H9 (cell line): ENCODE data around the gene EDNRA. TPM values are rescaled to one million over a fixed set of nuclear protein-coding genes. Genes with fewer than 3 reads are reported as not detected.

Experiments used
- DNase-seq: peaks from one replicate; pipeline ENCODE4 v3.0.0-alpha.2; 2017
- H2AFZ ChIP-seq: one replicate; pipeline ENCODE4 v1.6.1; 2013; ENCODE audit warnings: mild to moderate bottlenecking, low read length, control low read depth, moderate library complexity
- H2AK5ac ChIP-seq: 2 replicates; pipeline ENCODE4 v1.6.1; 2013; ENCODE audit warnings: low read length, control low read depth, mixed read lengths; ENCODE audit not compliant: insufficient read length
- H2BK120ac ChIP-seq: one replicate; pipeline ENCODE4 v1.6.1; 2013; ENCODE audit warnings: low read depth, mild to moderate bottlenecking, low read length, control low read depth, inconsistent platforms; ENCODE audit not compliant: poor library complexity, severe bottlenecking
- H2BK12ac ChIP-seq: 2 replicates; pipeline ENCODE4 v1.6.1; 2013; ENCODE audit warnings: low read length, control low read depth, mixed read lengths, low read depth; ENCODE audit not compliant: insufficient read length
- H2BK15ac ChIP-seq: 2 replicates; pipeline ENCODE4 v1.6.1; 2013; ENCODE audit warnings: low read depth, low read length, control low read depth
- H2BK20ac ChIP-seq: one replicate; pipeline ENCODE4 v1.6.1; 2013; ENCODE audit warnings: low read depth, mild to moderate bottlenecking, low read length, control low read depth, inconsistent platforms; ENCODE audit not compliant: poor library complexity, severe bottlenecking
- H2BK5ac ChIP-seq: 2 replicates; pipeline ENCODE4 v1.6.1; 2013; ENCODE audit warnings: low read length, control low read depth, mixed read lengths; ENCODE audit not compliant: insufficient read length
- H3K14ac ChIP-seq: 2 replicates; pipeline ENCODE4 v1.6.1; 2013; ENCODE audit warnings: low read length, control low read depth; ENCODE audit not compliant: insufficient read depth
- H3K18ac ChIP-seq: 2 replicates; pipeline ENCODE4 v1.6.1; 2013; ENCODE audit warnings: low read depth, mild to moderate bottlenecking, mixed read lengths, low read length, control low read depth; ENCODE audit not compliant: insufficient read length
- H3K23ac ChIP-seq: 2 replicates; pipeline ENCODE4 v1.6.1; 2013; ENCODE audit warnings: low read length, control low read depth, mixed read lengths, low read depth; ENCODE audit not compliant: insufficient read length
- H3K23me2 ChIP-seq: 2 replicates; pipeline ENCODE4 v1.6.1; 2013; ENCODE audit warnings: low read depth, mild to moderate bottlenecking, mixed read lengths, low read length, control low read depth; ENCODE audit not compliant: insufficient read length, poor library complexity, severe bottlenecking
- H3K27ac ChIP-seq: 2 replicates; pipeline ENCODE4 v1.5.1; 2013; ENCODE audit warnings: low read length, control low read depth, mixed read lengths, low read depth; ENCODE audit not compliant: insufficient read length
- H3K27me3 ChIP-seq: 2 replicates; pipeline ENCODE4 v1.6.1; 2013; ENCODE audit warnings: low read length, control low read depth, inconsistent platforms; ENCODE audit not compliant: insufficient read depth
- H3K4ac ChIP-seq: 2 replicates; pipeline ENCODE4 v1.6.1; 2013; ENCODE audit warnings: low read depth, mild to moderate bottlenecking, control low read depth, inconsistent platforms, low read length, moderate library complexity
- H3K4me1 ChIP-seq: 2 replicates; pipeline ENCODE4 v1.6.1; 2013; ENCODE audit warnings: low read length, control low read depth, inconsistent platforms; ENCODE audit not compliant: insufficient read depth
- H3K4me2 ChIP-seq: 2 replicates; pipeline ENCODE4 v1.6.1; 2013; ENCODE audit warnings: low read length, control low read depth, mixed read lengths; ENCODE audit not compliant: insufficient read length, insufficient read depth
- H3K56ac ChIP-seq: 2 replicates; pipeline ENCODE4 v1.6.1; 2013; ENCODE audit warnings: low read depth, mild to moderate bottlenecking, mixed read lengths, low read length, control low read depth; ENCODE audit not compliant: insufficient read length
- H3K79me1 ChIP-seq: 2 replicates; pipeline ENCODE4 v1.6.1; 2013; ENCODE audit warnings: low read depth, mild to moderate bottlenecking, moderate library complexity, low read length, control low read depth, inconsistent platforms; ENCODE audit not compliant: insufficient read depth, poor library complexity, severe bottlenecking
- H3K79me2 ChIP-seq: 2 replicates; pipeline ENCODE4 v1.6.1; 2013; ENCODE audit warnings: low read length, control low read depth, inconsistent platforms; ENCODE audit not compliant: insufficient read depth
- H3K9ac ChIP-seq: 2 replicates; pipeline ENCODE4 v1.6.1; 2013; ENCODE audit warnings: low read length, control low read depth, mixed read lengths; ENCODE audit not compliant: insufficient read length; ENCODE audit errors: extremely low read depth
- H3K9me3 ChIP-seq: one replicate; pipeline ENCODE4 v1.6.1; 2013; ENCODE audit warnings: low read depth, low read length, inconsistent platforms; ENCODE audit not compliant: control insufficient read depth
- H3T11ph ChIP-seq: one replicate; pipeline ENCODE4 v1.6.1; 2013; ENCODE audit warnings: mild to moderate bottlenecking, low read length, control low read depth, inconsistent platforms
- H4K20me1 ChIP-seq: one replicate; pipeline ENCODE4 v1.6.1; 2013; ENCODE audit not compliant: control insufficient read depth, insufficient read length, insufficient read depth
- H4K5ac ChIP-seq: 2 replicates; pipeline ENCODE4 v1.6.1; 2013; ENCODE audit warnings: low read depth, mild to moderate bottlenecking, mixed read lengths, low read length, control low read depth; ENCODE audit not compliant: insufficient read length
- H4K8ac ChIP-seq: replicated peaks from 2 replicates; pipeline ENCODE4 v1.6.1; 2013; ENCODE audit warnings: low read length, control low read depth, mixed read lengths, low read depth; ENCODE audit not compliant: insufficient read length
- H4K91ac ChIP-seq: 2 replicates; pipeline ENCODE4 v1.6.1; 2013; ENCODE audit warnings: low read depth, mild to moderate bottlenecking, moderate library complexity, mixed read lengths, low read length, control low read depth; ENCODE audit not compliant: insufficient read length
- H3K27ac Mint-ChIP-seq, 3 experiments: 2 replicates in 2 of 3; 3 replicates in 1 of 3; pipeline ENCODE4 v1.8.0; 2020 to 2021; ENCODE audit warnings: mixed read lengths in 3 of 3, mild to moderate bottlenecking in 1 of 3, moderate library complexity in 1 of 3
- H3K27me3 Mint-ChIP-seq: 2 replicates; pipeline ENCODE4 v1.8.0; 2021; ENCODE audit warnings: low read depth, mild to moderate bottlenecking, moderate library complexity, mixed read lengths
- H3K36me3 Mint-ChIP-seq, 3 experiments: 2 replicates in 2 of 3; 3 replicates in 1 of 3; pipeline ENCODE4 v1.8.0; 2020 to 2021; ENCODE audit warnings: low read depth in 3 of 3, mixed read lengths in 3 of 3; ENCODE audit not compliant: insufficient read depth in 1 of 3
- H3K4me1 Mint-ChIP-seq, 2 experiments: 2 replicates each; pipeline ENCODE4 v1.8.0; 2020; ENCODE audit warnings: mixed read lengths in 2 of 2
- H3K4me3 Mint-ChIP-seq, 2 experiments: 2 replicates in 1 of 2; 3 replicates in 1 of 2; pipeline ENCODE4 v1.8.0; 2020 to 2021; ENCODE audit warnings: mild to moderate bottlenecking in 2 of 2, mixed read lengths in 2 of 2, moderate library complexity in 1 of 2
- H3K9me3 Mint-ChIP-seq, 2 experiments: 2 replicates in 1 of 2; 3 replicates in 1 of 2; pipeline ENCODE4 v1.8.0; 2020; ENCODE audit warnings: mild to moderate bottlenecking in 2 of 2, mixed read lengths in 2 of 2, moderate library complexity in 1 of 2
- CTCF ChIP-seq: fragments of 200-600 bp; sonication (generic); conservative IDR thresholded peaks from 3 replicates; pipeline ENCODE4 v1.8.0; 2021; ENCODE audit warnings: antibody characterized with exemption, mild to moderate bottlenecking
- WGBS: extraction: QIAGEN DNeasy Blood & Tissue Kit; methylation state at CpG from one replicate; pipeline ENCODE4 v1.1.7; 2013; ENCODE audit warnings: missing lambda C conversion rate, low lambda C conversion rate, mixed read lengths; ENCODE audit not compliant: insufficient read length; ENCODE audit errors: extremely low coverage; 5-methylcytosine and 5-hydroxymethylcytosine counted together
- total RNA-seq: library from RNA; stranded (reverse); gene quantifications from 2 replicates; pipeline ENCODE4 v1.2.1, GENCODE V29; 2021

Gene EDNRA
- total RNA-seq, 1 experiment from 2014 or later = 1.6 TPM

- H2BK20ac ChIP-seq = no peak overlapping the region
- no peak overlapping the region for H4K8ac ChIP-seq
- H3K14ac ChIP-seq = no peak overlapping the region
- H3K27ac ChIP-seq = no peak overlapping the region
- H3K27ac Mint-ChIP-seq = no peak overlapping the region
- no peaks in the 10 kb centered on the region for H3K27me3 ChIP-seq
- WGBS = no CpG with 5 or more reads among the region's 2 CpGs
- 0 out of 4 replicates have a peak, but pooled peaks cover 0 to 3% of the 10 kb centered on the region in 2 experiments for H3K4me1 Mint-ChIP-seq
- H2AFZ ChIP-seq = no peak overlapping the region
- no peaks in the 10 kb centered on the region for H4K20me1 ChIP-seq
- no peak overlapping the region for H3K23ac ChIP-seq
- H3K79me1 ChIP-seq = no peaks in the 10 kb centered on the region
- H3T11ph ChIP-seq = no peak overlapping the region
- no peaks in the 10 kb centered on the region for H3K23me2 ChIP-seq
- no peak overlapping the region for H2BK15ac ChIP-seq
- no peak overlapping the region for H2BK12ac ChIP-seq
- H3K36me3 Mint-ChIP-seq = peaks cover 6 to 14% (median 8%) of the 10 kb centered on the region in 3 experiments; a peak in 6 of 7 replicates
- H3K9me3 Mint-ChIP-seq = peaks cover 16% of the 10 kb centered on the region in 2 experiments
- DNase-seq = no peak
- H2BK120ac ChIP-seq = no peak overlapping the region
- H3K56ac ChIP-seq = no peak overlapping the region
- no peak overlapping the region for H2BK5ac ChIP-seq
- no peaks in the 10 kb centered on the region for H3K9me3 ChIP-seq
- H4K91ac ChIP-seq = no peak overlapping the region
- H3K9ac ChIP-seq = no peak overlapping the region
- H3K4me2 ChIP-seq = no peak overlapping the region
- H3K4ac ChIP-seq = no peak overlapping the region
- TF ChIP-seq CTCF = no peak
- H3K4me3 Mint-ChIP-seq = no peak overlapping the region
- no peak overlapping the region for H2AK5ac ChIP-seq
- no peaks in the 10 kb centered on the region for H3K4me1 ChIP-seq
- H3K18ac ChIP-seq = no peak overlapping the region
- peaks cover 3% of the 10 kb centered on the region for H3K27me3 Mint-ChIP-seq
- H3K79me2 ChIP-seq = no peaks in the 10 kb centered on the region
- no peak overlapping the region for H4K5ac ChIP-seq
Observed at GRCh38 chr4:147548256-147548655, 67.4 kb downstream of the EDNRA start.
